ENCODE data around the gene OR52K1. TPM values are rescaled to one million over a fixed set of nuclear protein-coding genes. Genes with fewer than 3 reads are reported as not detected.
A peak's percentile ranks its signal among the peaks of the same experiment; 100 is the strongest.

Gene OR52K1
- total and polyA plus RNA-seq, 2 donors (not counting 1 experiment from before 2014, with no cell fraction given), result not detected

DNA sequence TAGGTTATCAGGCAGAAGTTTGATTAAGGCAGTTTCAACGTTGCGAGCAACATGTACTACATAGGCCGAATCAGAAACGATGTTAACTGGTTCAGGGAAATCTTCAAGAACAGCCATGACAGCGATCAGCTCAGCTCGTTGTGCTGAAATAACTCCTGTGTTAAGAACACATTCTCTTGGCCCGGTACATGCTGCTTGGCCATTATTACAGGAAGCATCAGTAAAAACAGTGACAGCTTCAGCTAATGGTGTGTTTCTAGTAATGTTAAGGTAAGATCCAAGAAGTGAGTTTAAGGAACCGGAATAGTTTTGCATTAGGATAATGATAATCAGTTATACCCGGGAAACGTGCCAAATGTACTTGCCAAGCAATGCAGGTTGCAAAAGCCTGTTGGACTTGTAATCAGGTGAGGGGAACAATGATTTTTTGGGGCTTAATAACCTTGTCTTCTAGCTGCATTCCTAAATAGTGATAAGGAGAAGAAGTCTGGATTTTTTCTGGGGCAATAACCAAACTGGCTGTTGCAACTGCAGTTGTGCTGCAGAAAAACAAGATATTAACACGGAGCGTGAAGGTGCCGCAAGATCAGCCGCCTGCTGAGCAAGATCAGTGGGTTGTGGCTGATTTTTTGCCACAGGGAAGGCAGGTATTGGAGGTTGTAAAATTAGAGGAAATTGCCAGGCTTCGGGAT, 14.3 kb downstream of the OR52K1 start:
- peak in 1 of 2 donors; percentile 3 for DNase-seq (ENCODE audit: low read depth in 2 of 2)
- Histone ChIP-seq H3K4me3 (replicated peaks in 1 of 4; ENCODE audit: control extremely low read depth in 1 of 4, insufficient read depth in 1 of 4, low read depth in 3 of 4, low read length in 4 of 4) (no peak overlapping the region), H4K20me1 (ENCODE audit: control insufficient read depth, extremely low read depth, insufficient read depth, low read length) (no peaks in the 10 kb centered on the region), H2AFZ (ENCODE audit: low read length) (no peak overlapping the region), H3K9me3 (ENCODE audit: control insufficient read depth, insufficient read depth, low read depth, low read length) (no peaks in the 10 kb centered on the region), H3K36me3 (ENCODE audit: control insufficient read depth, insufficient read depth, low read length) (no peaks in the 10 kb centered on the region), H3K9ac (ENCODE audit: insufficient read depth, low read length) (no peak overlapping the region), H3K27me3 (ENCODE audit: control insufficient read depth, insufficient read depth, low read length) (no peaks in the 10 kb centered on the region), H3K4me2 (ENCODE audit: extremely low read depth, insufficient read depth, low read length) (no peak overlapping the region), H3K4me1 (ENCODE audit: control insufficient read depth, extremely low read depth, insufficient read depth, low read length) (no peaks in the 10 kb centered on the region), H3K27ac (ENCODE audit: insufficient read depth, low read length) (no peak overlapping the region), H3K79me2 (ENCODE audit: control insufficient read depth, insufficient read depth, low read length) (no peaks in the 10 kb centered on the region)
- TF ChIP-seq EZH2 (IDR thresholded peaks at IDR 0.05; ENCODE audit: low read length, missing control alignments), result no peak
- TF ChIP-seq, protein P1, sequence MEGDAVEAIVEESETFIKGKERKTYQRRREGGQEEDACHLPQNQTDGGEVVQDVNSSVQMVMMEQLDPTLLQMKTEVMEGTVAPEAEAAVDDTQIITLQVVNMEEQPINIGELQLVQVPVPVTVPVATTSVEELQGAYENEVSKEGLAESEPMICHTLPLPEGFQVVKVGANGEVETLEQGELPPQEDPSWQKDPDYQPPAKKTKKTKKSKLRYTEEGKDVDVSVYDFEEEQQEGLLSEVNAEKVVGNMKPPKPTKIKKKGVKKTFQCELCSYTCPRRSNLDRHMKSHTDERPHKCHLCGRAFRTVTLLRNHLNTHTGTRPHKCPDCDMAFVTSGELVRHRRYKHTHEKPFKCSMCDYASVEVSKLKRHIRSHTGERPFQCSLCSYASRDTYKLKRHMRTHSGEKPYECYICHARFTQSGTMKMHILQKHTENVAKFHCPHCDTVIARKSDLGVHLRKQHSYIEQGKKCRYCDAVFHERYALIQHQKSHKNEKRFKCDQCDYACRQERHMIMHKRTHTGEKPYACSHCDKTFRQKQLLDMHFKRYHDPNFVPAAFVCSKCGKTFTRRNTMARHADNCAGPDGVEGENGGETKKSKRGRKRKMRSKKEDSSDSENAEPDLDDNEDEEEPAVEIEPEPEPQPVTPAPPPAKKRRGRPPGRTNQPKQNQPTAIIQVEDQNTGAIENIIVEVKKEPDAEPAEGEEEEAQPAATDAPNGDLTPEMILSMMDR (conservative IDR thresholded peaks at IDR 0.05 in 1 of 2, IDR thresholded peaks at IDR 0.05 in 1 of 2; ENCODE audit: low read depth in 1 of 2, low read length in 2 of 2), result no peak

DNA sequence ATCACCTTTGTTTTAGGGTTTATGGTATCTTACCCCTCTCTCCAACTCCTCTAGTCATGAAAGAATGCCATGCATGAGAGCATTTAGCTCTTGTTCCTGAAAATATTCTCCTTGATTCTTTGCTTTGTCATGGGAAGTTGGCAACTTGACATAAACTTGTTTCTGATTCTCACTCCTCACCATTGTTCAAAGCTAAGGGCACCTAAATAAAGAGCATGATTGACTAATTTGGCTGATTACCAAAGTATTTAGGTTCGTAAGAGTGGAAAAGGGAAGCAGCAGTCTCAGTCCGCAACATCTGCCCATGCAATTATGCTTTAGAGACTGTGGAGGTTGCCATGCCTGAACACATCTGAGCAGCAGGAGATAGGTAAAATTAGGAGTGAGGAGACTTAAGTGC, 26.4 kb downstream of the OR52K1 start:
- Histone ChIP-seq H3K4me2 (ENCODE audit: extremely low read depth, insufficient read depth, low read length) (no peak overlapping the region), H3K27me3 (ENCODE audit: control insufficient read depth, insufficient read depth, low read length) (no peaks in the 10 kb centered on the region), H3K79me2 (ENCODE audit: control insufficient read depth, insufficient read depth, low read length) (no peaks in the 10 kb centered on the region), H2AFZ (ENCODE audit: low read length) (no peak overlapping the region), H3K36me3 (ENCODE audit: control insufficient read depth, insufficient read depth, low read length) (no peaks in the 10 kb centered on the region), H3K9ac (ENCODE audit: insufficient read depth, low read length) (no peak overlapping the region), H3K9me3 (ENCODE audit: control insufficient read depth, insufficient read depth, low read depth, low read length) (no peaks in the 10 kb centered on the region), H3K27ac (ENCODE audit: insufficient read depth, low read length) (no peak overlapping the region), H3K4me1 (ENCODE audit: control insufficient read depth, extremely low read depth, insufficient read depth, low read length) (no peaks in the 10 kb centered on the region), H4K20me1 (ENCODE audit: control insufficient read depth, extremely low read depth, insufficient read depth, low read length) (no peaks in the 10 kb centered on the region), H3K4me3 (replicated peaks in 1 of 4; ENCODE audit: control extremely low read depth in 1 of 4, insufficient read depth in 1 of 4, low read depth in 3 of 4, low read length in 4 of 4) (no peak overlapping the region)
- TF ChIP-seq EZH2 (IDR thresholded peaks at IDR 0.05; ENCODE audit: low read length, missing control alignments), result no peak
- TF ChIP-seq, protein P1 (conservative IDR thresholded peaks at IDR 0.05 in 1 of 2, IDR thresholded peaks at IDR 0.05 in 1 of 2; ENCODE audit: low read depth in 1 of 2, low read length in 2 of 2), result no peak
- DNase-seq (ENCODE audit: low read depth in 2 of 2), result no peak

DNA sequence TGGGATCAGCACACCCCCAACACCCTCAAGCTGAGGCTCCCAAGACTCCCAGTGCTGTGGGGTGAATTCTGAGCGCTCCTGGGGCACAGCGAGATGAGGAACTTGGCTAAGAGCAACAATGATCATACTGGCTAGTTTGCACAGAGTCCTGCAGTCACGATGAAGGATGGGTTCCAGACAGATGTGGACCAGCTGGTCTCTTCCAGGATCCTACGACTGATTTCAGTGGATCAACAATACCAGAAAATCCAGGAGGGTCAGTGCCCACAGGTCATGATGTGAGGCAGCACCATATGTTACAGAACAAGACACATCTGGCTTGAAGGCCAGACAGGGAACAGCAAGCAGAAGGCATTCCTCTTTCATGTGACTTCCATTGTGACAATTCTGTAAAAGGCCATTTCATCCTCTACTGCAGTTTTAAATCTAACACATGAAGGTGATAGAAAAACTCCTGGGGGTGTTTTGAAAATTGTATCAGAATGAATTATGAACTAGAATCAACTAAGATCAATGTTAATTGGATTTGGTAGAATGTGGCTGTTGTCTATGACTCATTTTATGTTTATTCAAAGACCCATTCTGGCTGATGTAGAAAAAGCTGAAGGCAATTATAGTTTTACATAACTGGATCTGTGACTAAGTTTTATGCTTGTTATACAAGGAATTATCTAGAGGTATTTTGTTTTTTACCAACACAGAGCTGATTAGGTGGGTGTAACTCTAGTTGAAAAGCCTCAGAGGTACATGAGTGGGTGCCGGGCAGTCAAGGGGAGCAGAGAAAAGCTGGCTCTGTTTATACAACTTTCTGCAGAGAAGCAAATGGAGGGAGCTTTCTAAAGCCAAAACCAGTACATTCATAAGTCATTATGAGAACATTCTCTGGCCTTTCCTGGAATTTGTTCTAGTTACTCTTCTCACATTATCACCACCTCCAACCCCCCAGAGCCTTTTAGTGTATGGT, 29.1 kb downstream of the OR52K1 start:
- H3K36me3 ChIP-seq (ENCODE audit: control insufficient read depth, insufficient read depth, low read length), result no peaks in the 10 kb centered on the region
- H4K20me1 ChIP-seq (ENCODE audit: control insufficient read depth, extremely low read depth, insufficient read depth, low read length), result no peaks in the 10 kb centered on the region
- H3K4me3 ChIP-seq (replicated peaks in 1 of 4; ENCODE audit: control extremely low read depth in 1 of 4, insufficient read depth in 1 of 4, low read depth in 3 of 4, low read length in 4 of 4), result no peak overlapping the region
- no peak overlapping the region for H3K9ac ChIP-seq (ENCODE audit: insufficient read depth, low read length)
- no peak overlapping the region for H3K4me2 ChIP-seq (ENCODE audit: extremely low read depth, insufficient read depth, low read length)
- no peak overlapping the region for H3K27ac ChIP-seq (ENCODE audit: insufficient read depth, low read length)
- no peaks in the 10 kb centered on the region for H3K9me3 ChIP-seq (ENCODE audit: control insufficient read depth, insufficient read depth, low read depth, low read length)
- H3K79me2 ChIP-seq (ENCODE audit: control insufficient read depth, insufficient read depth, low read length), result no peaks in the 10 kb centered on the region
- TF ChIP-seq, protein P1 (conservative IDR thresholded peaks at IDR 0.05 in 1 of 2, IDR thresholded peaks at IDR 0.05 in 1 of 2; ENCODE audit: low read depth in 1 of 2, low read length in 2 of 2), result no peak
- no peak for TF ChIP-seq EZH2 (IDR thresholded peaks at IDR 0.05; ENCODE audit: low read length, missing control alignments)
- peak in 1 of 2 donors; percentile 54 for DNase-seq (ENCODE audit: low read depth in 2 of 2)
- H3K4me1 ChIP-seq (ENCODE audit: control insufficient read depth, extremely low read depth, insufficient read depth, low read length), result no peaks in the 10 kb centered on the region
- H2AFZ ChIP-seq (ENCODE audit: low read length), result no peak overlapping the region
- H3K27me3 ChIP-seq (ENCODE audit: control insufficient read depth, insufficient read depth, low read length), result no peaks in the 10 kb centered on the region
